Upper lobe of left lung (tissue), 6 donors: ENCODE measurements around the gene FRMPD4. TPM values are rescaled to one million over a fixed set of nuclear protein-coding genes. Genes with fewer than 3 reads are reported as not detected.

Source experiments
- ATAC-seq, 2 donors: fragments of 200-7000 bp; cut with Tn5 transposase; one replicate each; pipeline ENCODE4 v1.9.1; 2022; ENCODE audit warnings: mild to moderate bottlenecking in 2 of 2, moderate library complexity in 2 of 2; ENCODE audit not compliant: low FRiP score in 2 of 2
- DNase-seq, 2 donors: peaks; one replicate each; pipeline ENCODE4 v3.0.0-alpha.2; 2019 to 2020
- H3K27ac ChIP-seq, 4 donors: fragments of 200-600 bp; sonication (generic); one replicate each; pipeline ENCODE4 v1.5.1; 2016 to 2019
- H3K27me3 ChIP-seq, 4 donors: fragments of 200-600 bp; sonication (generic); one replicate each; pipeline ENCODE4 v1.5.1; 2017 to 2019
- H3K36me3 ChIP-seq, 4 donors: fragments of 200-600 bp; sonication (generic); one replicate each; pipeline ENCODE4 v1.5.1; 2016 to 2019
- H3K4me1 ChIP-seq, 4 donors: fragments of 200-600 bp; sonication (generic); one replicate each; pipeline ENCODE4 v1.5.1; 2018 to 2019
- H3K4me3 ChIP-seq, 4 donors: fragments of 200-600 bp; sonication (generic); one replicate each; pipeline ENCODE4 v1.5.1; 2017 to 2019; ENCODE audit warnings: mild to moderate bottlenecking in 2 of 4, moderate library complexity in 1 of 4
- H3K9me3 ChIP-seq, 4 donors: fragments of 200-600 bp; sonication (generic); one replicate each; pipeline ENCODE4 v1.5.1; 2018 to 2019
- CTCF ChIP-seq, 6 experiments: fragments of 450-650 bp in 4 of 6; fragments of 200-600 bp in 2 of 6; sonication (generic) in 2 of 6; IDR thresholded peaks; one replicate each; pipeline ENCODE4 v1.5.1; 2016 to 2019; ENCODE audit warnings: antibody characterized with exemption in 6 of 6
- EP300 ChIP-seq, 4 donors: sonication (generic); formaldehyde crosslinking; IDR thresholded peaks; one replicate each; pipeline ENCODE4 v1.5.1; 2017; ENCODE audit warnings: antibody characterized with exemption in 4 of 4, control low read depth in 2 of 4
- POLR2A ChIP-seq, 4 donors: fragments of 450-650 bp; IDR thresholded peaks; one replicate each; pipeline ENCODE4 v1.5.1; 2016 to 2017; ENCODE audit warnings: antibody characterized with exemption in 4 of 4, mild to moderate bottlenecking in 2 of 4
- POLR2AphosphoS5 ChIP-seq, 2 donors: sonication (generic); formaldehyde crosslinking; IDR thresholded peaks; one replicate each; pipeline ENCODE4 v1.5.1; 2017; ENCODE audit warnings: antibody characterized with exemption in 2 of 2
- WGBS, 2 donors: methylation state at CpG; one replicate each; pipeline ENCODE4 v1.1.5; 2017 to 2018; 5-methylcytosine and 5-hydroxymethylcytosine counted together
- total RNA-seq, 6 donors: library from RNA; depleted of rRNA in 4 of 6; stranded (reverse); fragments of >200 nt in 4 of 6; gene quantifications; one replicate each; pipeline versions ENCODE4 v1.1.0 to v1.2.1, GENCODE V29; 2016 to 2021
- donor health status: DM: no; HTN: no; CAD: no; lungs with moderate emphysema.
- donor health status: DM: no; HTN: yes; CAD: no; lungs with severe emphysema.

The FRMPD4 gene
- total RNA-seq, 6 donors from 2014 or later: 0.03 to 0.15 (median 0.10) TPM; not detected in 2

- H3K4me3 ChIP-seq: no peak overlapping the region
- no peak for DNase-seq
These were observed 301.1 kb downstream of the FRMPD4 start for GRCh38 chrX:12439416-12439815.

GRCh38 chrX:12440246-12440645 is 302.0 kb downstream of the FRMPD4 start:
- no peak overlapping the region for H3K4me3 ChIP-seq
- H3K9me3 ChIP-seq: no peaks in the 10 kb centered on the region
- H3K27me3 ChIP-seq: no peaks in the 10 kb centered on the region
- H3K4me1 ChIP-seq: no peaks in the 10 kb centered on the region
- TF ChIP-seq CTCF (IDR thresholded peaks at IDR 0.05): no peak
- no peak for TF ChIP-seq POLR2AphosphoS5 (IDR thresholded peaks at IDR 0.05)
- H3K36me3 ChIP-seq: no peaks in the 10 kb centered on the region
- no peak for DNase-seq
- no peak overlapping the region for H3K27ac ChIP-seq
- no peak for ATAC-seq

More at GRCh38 chrX:12439416-12439815, 301.1 kb downstream of the FRMPD4 start:
- TF ChIP-seq EP300 (IDR thresholded peaks at IDR 0.05) (no peak), CTCF (IDR thresholded peaks at IDR 0.05) (no peak), POLR2A (IDR thresholded peaks at IDR 0.05) (no peak), POLR2AphosphoS5 (IDR thresholded peaks at IDR 0.05) (no peak)
- Histone ChIP-seq H3K27me3 (no peaks in the 10 kb centered on the region), H3K4me1 (no peaks in the 10 kb centered on the region), H3K36me3 (no peaks in the 10 kb centered on the region), H3K27ac (no peak overlapping the region), H3K9me3 (no peaks in the 10 kb centered on the region)
- 74 to 76% methylated on average over 7 of the region's 7 CpGs for WGBS, 2 donors
- no peak for ATAC-seq

- 35 to 57% methylated on average over 1 to 3 of the region's 3 CpGs for WGBS, 2 donors
- H3K27ac ChIP-seq: no peak overlapping the region
- no peak for DNase-seq
- H3K27me3 ChIP-seq: no peaks in the 10 kb centered on the region
- no peak for ATAC-seq
- no peak overlapping the region for H3K4me3 ChIP-seq
- H3K9me3 ChIP-seq: no peaks in the 10 kb centered on the region
- TF ChIP-seq POLR2A (IDR thresholded peaks at IDR 0.05) (no peak), POLR2AphosphoS5 (IDR thresholded peaks at IDR 0.05) (no peak), CTCF (IDR thresholded peaks at IDR 0.05) (no peak), EP300 (IDR thresholded peaks at IDR 0.05) (no peak)
- H3K36me3 ChIP-seq: no peaks in the 10 kb centered on the region
- H3K4me1 ChIP-seq: no peaks in the 10 kb centered on the region
These were observed 303.3 kb downstream of the FRMPD4 start for GRCh38 chrX:12441381-12442128.

- Histone ChIP-seq H3K36me3 (no peaks in the 10 kb centered on the region), H3K27me3 (no peaks in the 10 kb centered on the region), H3K4me1 (no peaks in the 10 kb centered on the region), H3K4me3 (no peak overlapping the region), H3K9me3 (no peaks in the 10 kb centered on the region), H3K27ac (no peak overlapping the region)
- DNase-seq: no peak
- no peak for TF ChIP-seq CTCF (IDR thresholded peaks at IDR 0.05)
- TF ChIP-seq POLR2AphosphoS5 (IDR thresholded peaks at IDR 0.05): no peak
- no peak for TF ChIP-seq POLR2A (IDR thresholded peaks at IDR 0.05)
- TF ChIP-seq EP300 (IDR thresholded peaks at IDR 0.05): no peak
- WGBS, 2 donors: 81 to 87% methylated on average over 7 of the region's 7 CpGs
- no peak for ATAC-seq
These were observed 305.3 kb downstream of the FRMPD4 start for GRCh38 chrX:12443534-12444098.
